Heart left ventricle (tissue), 16 donors: ENCODE measurements around the gene NR4A1. TPM values are rescaled to one million over a fixed set of nuclear protein-coding genes. Genes with fewer than 3 reads are reported as not detected.

Experiments
- ATAC-seq, 4 donors: fragments of 200-7000 bp; cut with Tn5 transposase; one replicate each; pipeline ENCODE4 v1.9.1; 2020 to 2022; ENCODE audit warnings: moderate library complexity in 4 of 4, mild to moderate bottlenecking in 3 of 4, moderate number of reproducible peaks in 1 of 4
- DNase-seq, 5 donors: peaks; one replicate each; pipeline ENCODE4 v3.0.0-alpha.2; 2020
- H3K27ac ChIP-seq, 12 donors: fragments of 200-600 bp; sonication (generic) in 4 of 12; one replicate each; pipeline versions ENCODE4 v1.5.0 to v1.8.0; 2016 to 2022; ENCODE audit warnings: mild to moderate bottlenecking in 2 of 12
- H3K27me3 ChIP-seq, 9 donors: fragments of 200-600 bp; sonication (generic) in 2 of 9; one replicate each; pipeline versions ENCODE4 v1.5.1 to v1.8.0; 2016 to 2022; ENCODE audit warnings: mild to moderate bottlenecking in 3 of 9
- H3K36me3 ChIP-seq, 9 donors: fragments of 200-600 bp; sonication (generic) in 2 of 9; one replicate each; pipeline versions ENCODE4 v1.5.0 to v1.8.0; 2018 to 2022; ENCODE audit warnings: mild to moderate bottlenecking in 2 of 9
- H3K4me1 ChIP-seq, 12 donors: fragments of 200-600 bp; sonication (generic) in 4 of 12; one replicate each; pipeline versions ENCODE4 v1.5.0 to v1.8.0; 2016 to 2022; ENCODE audit warnings: mild to moderate bottlenecking in 3 of 12
- H3K4me3 ChIP-seq, 12 donors: fragments of 200-600 bp; sonication (generic) in 4 of 12; one replicate each; pipeline versions ENCODE4 v1.5.0 to v1.8.0; 2017 to 2022; ENCODE audit warnings: mild to moderate bottlenecking in 9 of 12, moderate library complexity in 4 of 12
- H3K9me3 ChIP-seq, 12 donors: fragments of 200-600 bp; sonication (generic) in 4 of 12; one replicate each; pipeline versions ENCODE4 v1.5.0 to v1.8.0; 2016 to 2022; ENCODE audit warnings: mild to moderate bottlenecking in 1 of 12
- CTCF ChIP-seq, 12 donors: fragments of 200-600 bp; sonication (generic) in 4 of 12; IDR thresholded peaks; one replicate each; pipeline versions ENCODE4 v1.5.0 to v1.8.0; 2018 to 2022; ENCODE audit warnings: antibody characterized with exemption in 12 of 12, mild to moderate bottlenecking in 5 of 12
- POLR2A ChIP-seq, 2 donors: fragments of 450-650 bp; IDR thresholded peaks; one replicate each; pipeline ENCODE4 v1.6.1; 2017; ENCODE audit warnings: antibody characterized with exemption in 2 of 2, mild to moderate bottlenecking in 2 of 2, moderate library complexity in 2 of 2
- WGBS, 4 donors: extraction: QIAGEN DNeasy Blood & Tissue Kit in 2 of 4; methylation state at CpG; one replicate each; pipeline versions ENCODE4 v1.1.5 to v1.1.7; 2013 to 2018; 5-methylcytosine and 5-hydroxymethylcytosine counted together
- intact Hi-C, 10 donors: fragments of 100-400 bp; cut with DNase I; formaldehyde crosslinking; loops; one replicate each; pipeline versions ENCODE4 v1.11.1 to v1.14.2; 2022
- polyA plus RNA-seq, 2 donors: library from polyadenylated mRNA; stranded (reverse); fragments of 200-250 nt; gene quantifications; one replicate each; pipeline ENCODE4 v1.2.3, GENCODE V29; 2013
- total RNA-seq, 9 donors: library from RNA; depleted of rRNA in 2 of 9; stranded (reverse); fragments of >200 nt in 2 of 9; fragmentation: NEBNext Ultra II Directional in 3 of 9; extraction: Animal tissue kit (Norgen Biotek cat#: 25700) in 3 of 9; gene quantifications; one replicate each; pipeline versions ENCODE4 v1.1.0 to v1.2.4, GENCODE V29; 2016 to 2023
- donor health status: ischemic (EF 13 %, LVEDD 7.1; RV severe dilation, severe dysfunction).
- donor health status: healthy with polysubstance abuse.
- donor health status: DM: no; HTN: yes; CAD: no.
- donor health status: DM: no; HTN: no; CAD: no.
- donor health status: ischemic (EF 25% LVEDD 6.9; RV normal size, moderate dysfunction).
- donor health status: ischemic (EF 25% LVEDD 5.7; RV mildly dilated, moderate dysfunction).
- donor health status: healthy.
- donor health status: DM: yes; HTN: yes; CAD: no.
- donor health status: ischemic (EF 35%, LVEDD 5.7; RV mildly dilated, moderate dysfunction).
- donor health status: nonischemic (EF 11% LVEDD 7.7; RV severe dilation, severe dysfunction).
- donor health status: DM: yes; HTN: yes; CAD: no.
- donor health status: PGD.
- donor health status: ischemic (EF 29% LVEDD 5.4; RV normal size, mild dysfunction).
- donor health status: nonischemic (EF 23%, LVEDD 6.1; RV moderate dilation, normal function).

The NR4A1 gene
- total and polyA plus RNA-seq, 11 donors, result 22.0 to 140 (median 46.0) TPM

GRCh38 chr12:52082026-52082668, 30.9 kb downstream of the NR4A1 start:
- peak; percentile 62 to 82 (median 76) for DNase-seq
- Histone ChIP-seq H3K27ac (peak overlapping the region; percentile 46 to 89 (median 71)), H3K36me3 (peaks cover 0 to 20% (median 12%) of the 10 kb centered on the region in 9 donors), H3K9me3 (no peaks in the 10 kb centered on the region), H3K4me1 (peaks cover 6 to 37% (median 27%) of the 10 kb centered on the region in 12 donors), H3K27me3 (peaks cover 0 to 5% (median 0%) of the 10 kb centered on the region in 9 donors), H3K4me3 (peak overlapping the region in 6 of 12 donors; percentile 4 to 53 (median 39))
- peak; percentile 38 to 69 (median 50) for ATAC-seq
- WGBS, 4 donors, result 28 to 48% (median 36%) methylated on average over 7 to 13 of the region's 13 CpGs
- intact Hi-C loops, result loop anchor here in 7 of 10 donors (1.0 to 10.0 kb wide), 8 partner anchors 40 to 187 kb away; partner anchors contain the start of genes ACVRL1 (in 1 of the 7) and TAMALIN (in 1 of the 7)
- TF ChIP-seq CTCF (IDR thresholded peaks at IDR 0.05) (no peak), POLR2A (IDR thresholded peaks at IDR 0.05) (no peak)

GRCh38 chr12:52082669-52082987, 31.4 kb downstream of the NR4A1 start:
- ATAC-seq, result peak in 1 of 4 donors; percentile 2
- WGBS, 4 donors, result 38 to 78% (median 54%) methylated on average over 4 of the region's 4 CpGs

GRCh38 chr12:52082988-52083637, 31.9 kb downstream of the NR4A1 start:
- peak overlapping the region; percentile 37 to 89 (median 71) for H3K27ac ChIP-seq
- peaks cover 6 to 37% (median 27%) of the 10 kb centered on the region in 12 donors for H3K4me1 ChIP-seq
- H3K27me3 ChIP-seq, result peaks cover 0 to 6% (median 0%) of the 10 kb centered on the region in 9 donors
- 32 to 39% (median 35%) methylated on average over 8 to 11 of the region's 11 CpGs for WGBS, 4 donors
- H3K9me3 ChIP-seq, result no peaks in the 10 kb centered on the region
- peaks cover 0 to 10% (median 7%) of the 10 kb centered on the region in 9 donors for H3K36me3 ChIP-seq
- intact Hi-C loops, result loop anchor here (1.0 to 10.0 kb wide), 9 partner anchors 39 to 188 kb away; partner anchors contain the start of genes ACVRL1 (in 1 of the 10) and TAMALIN (in 1 of the 10)
- no peak for TF ChIP-seq POLR2A (IDR thresholded peaks at IDR 0.05)
- TF ChIP-seq CTCF (IDR thresholded peaks at IDR 0.05), result peak; percentile 93 to 99 (median 98)
- peak in 3 of 4 donors; percentile 44 to 58 (median 47) for ATAC-seq
- DNase-seq, result peak; percentile 44 to 80 (median 64)
- no peak overlapping the region for H3K4me3 ChIP-seq

More at GRCh38 chr12:52082669-52082987, 31.4 kb downstream of the NR4A1 start:
- peaks cover 6 to 37% (median 27%) of the 10 kb centered on the region in 12 donors for H3K4me1 ChIP-seq
- H3K4me3 ChIP-seq, result no peak overlapping the region
- no peak for TF ChIP-seq CTCF (IDR thresholded peaks at IDR 0.05)
- TF ChIP-seq POLR2A (IDR thresholded peaks at IDR 0.05), result no peak
- peak overlapping the region; percentile 37 to 89 (median 71) for H3K27ac ChIP-seq
- intact Hi-C loops, result loop anchor here in 7 of 10 donors (1.0 to 10.0 kb wide), 8 partner anchors 40 to 188 kb away; partner anchors contain the start of genes ACVRL1 (in 1 of the 7) and TAMALIN (in 1 of the 7)
- DNase-seq, result no peak
- H3K36me3 ChIP-seq, result peaks cover 0 to 15% (median 7%) of the 10 kb centered on the region in 9 donors
- peaks cover 0 to 6% (median 0%) of the 10 kb centered on the region in 9 donors for H3K27me3 ChIP-seq
- H3K9me3 ChIP-seq, result no peaks in the 10 kb centered on the region

GRCh38 chr12:52083638-52083996, 32.4 kb downstream of the NR4A1 start:
- intact Hi-C loops, result loop anchor here (1.0 to 10.0 kb wide), 9 partner anchors 39 to 189 kb away; partner anchors contain the start of genes ACVRL1 (in 1 of the 10) and TAMALIN (in 1 of the 10)
- ATAC-seq (no peak), DNase-seq (no peak)
- WGBS, 4 donors, result 3 to 10% (median 7%) methylated on average over 2 of the region's 2 CpGs
- Histone ChIP-seq H3K4me1 (peaks cover 6 to 37% (median 27%) of the 10 kb centered on the region in 12 donors), H3K9me3 (no peaks in the 10 kb centered on the region), H3K27me3 (peaks cover 0 to 6% (median 0%) of the 10 kb centered on the region in 9 donors), H3K27ac (no peak overlapping the region), H3K36me3 (peaks cover 0 to 7% (median 2%) of the 10 kb centered on the region in 9 donors), H3K4me3 (no peak overlapping the region)
- TF ChIP-seq POLR2A (IDR thresholded peaks at IDR 0.05) (no peak), CTCF (IDR thresholded peaks at IDR 0.05) (peak in 1 of 12 donors; percentile 46)
